HepG2 (cell line): ENCODE measurements around the gene ACADS. TPM values are rescaled to one million over a fixed set of nuclear protein-coding genes. Genes with fewer than 3 reads are reported as not detected.

ENCODE experiments used
- ATF2 ChIP-seq: sonication (generic); formaldehyde crosslinking; IDR thresholded peaks from 2 replicates; pipeline ENCODE4 v1.4.0; 2020; ENCODE audit warnings: missing genetic modification reagents
- NFYC ChIP-seq: IDR thresholded peaks from 2 replicates; pipeline ENCODE4 v1.6.1; 2016; ENCODE audit warnings: missing genetic modification reagents, missing compliant biosample characterization
- PAF1 ChIP-seq: IDR thresholded peaks from 2 replicates; pipeline ENCODE4 v1.6.1; 2016; ENCODE audit warnings: missing genetic modification reagents, missing compliant biosample characterization
- PHF5A ChIP-seq: IDR thresholded peaks from one replicate; pipeline ENCODE4 v1.6.1; 2018; ENCODE audit warnings: low read depth, missing genetic modification reagents; ENCODE audit not compliant: unreplicated experiment
- POLR2A ChIP-seq, 2 experiments: IDR thresholded peaks; 2 replicates each; pipeline ENCODE4 v1.6.1; 2011; ENCODE audit warnings: low read depth in 2 of 2, low read length in 2 of 2, mild to moderate bottlenecking in 1 of 2, moderate library complexity in 1 of 2; ENCODE audit not compliant: insufficient read depth in 1 of 2
- SIN3A ChIP-seq: IDR thresholded peaks from 2 replicates; pipeline ENCODE4 v1.6.1; 2011; ENCODE audit warnings: low read depth, mild to moderate bottlenecking, control low read depth, low read length, borderline replicate concordance
- SRY ChIP-seq: sonication (generic); formaldehyde crosslinking; IDR thresholded peaks from 2 replicates; pipeline ENCODE4 v1.8.0; 2022; ENCODE audit warnings: mild to moderate bottlenecking, missing genetic modification reagents
- TAF15 ChIP-seq: fragments of 200-400 bp; formaldehyde crosslinking; IDR thresholded peaks from one replicate; pipeline ENCODE4 v1.6.1; 2018; ENCODE audit warnings: mild to moderate bottlenecking, low read depth, low read length; ENCODE audit not compliant: poor library complexity, severe bottlenecking
- XBP1 ChIP-seq: sonication (generic); formaldehyde crosslinking; IDR thresholded peaks from 2 replicates; pipeline ENCODE4 v1.5.0; 2020; ENCODE audit warnings: missing genetic modification reagents
- ZBTB4 ChIP-seq: sonication (generic); formaldehyde crosslinking; IDR thresholded peaks from 2 replicates; pipeline ENCODE4 v1.4.0; 2020; ENCODE audit warnings: missing genetic modification reagents, mild to moderate bottlenecking, borderline replicate concordance
- ZFP1 ChIP-seq: IDR thresholded peaks from 2 replicates; pipeline ENCODE4 v1.6.1; 2016
- ZKSCAN1 ChIP-seq: fragments of 150-350 bp; IDR thresholded peaks from 2 replicates; pipeline ENCODE4 v1.6.1; 2014; ENCODE audit warnings: low read length
- ZMYM3 ChIP-seq: sonication (generic); formaldehyde crosslinking; IDR thresholded peaks from 2 replicates; pipeline ENCODE4 v1.5.1; 2020; ENCODE audit warnings: mild to moderate bottlenecking, missing genetic modification reagents
- ZNF225 ChIP-seq: sonication (generic); formaldehyde crosslinking; IDR thresholded peaks from 2 replicates; pipeline ENCODE4 v1.4.0; 2020; ENCODE audit warnings: mild to moderate bottlenecking, missing genetic modification reagents
- ZNF282 ChIP-seq: fragments of 450-650 bp; IDR thresholded peaks from 2 replicates; pipeline ENCODE4 v1.6.1; 2018; ENCODE audit not compliant: partially characterized antibody
- ZNF432 ChIP-seq: sonication (generic); formaldehyde crosslinking; IDR thresholded peaks from 2 replicates; pipeline ENCODE4 v1.5.0; 2020; ENCODE audit warnings: missing genetic modification reagents, mild to moderate bottlenecking, borderline replicate concordance
- ZNF589 ChIP-seq: sonication (generic); formaldehyde crosslinking; conservative IDR thresholded peaks from 2 replicates; pipeline ENCODE4 v1.8.0; 2022; ENCODE audit warnings: mild to moderate bottlenecking, moderate library complexity, missing genetic modification reagents
- ZNF800 ChIP-seq: sonication (generic); formaldehyde crosslinking; IDR thresholded peaks from 2 replicates; pipeline ENCODE4 v1.4.0; 2020; ENCODE audit warnings: missing genetic modification reagents
- ZNF839 ChIP-seq: sonication (generic); formaldehyde crosslinking; IDR thresholded peaks from 2 replicates; pipeline ENCODE4 v1.4.0; 2020; ENCODE audit warnings: missing genetic modification reagents, mild to moderate bottlenecking, borderline replicate concordance
- polyA plus RNA-seq, 8 experiments: library from polyadenylated mRNA; depleted of rRNA in 3 of 8; stranded (reverse) in 7 of 8; unstranded in 1 of 8; fragments of >200 nt; fragmentation: Illumina TruSeq in 4 of 8; extraction: Trizol in 4 of 8; gene quantifications; 2 replicates each; pipeline versions ENCODE4 v1.2.1 to v1.2.3, GENCODE V29; 2011 to 2016; ENCODE audit warnings: low read depth in 4 of 8, missing spikeins in 1 of 8, mixed read lengths in 1 of 8; ENCODE audit not compliant: insufficient read depth in 1 of 8
- total RNA-seq, 5 experiments: library from RNA; depleted of rRNA; stranded (reverse); fragments of >200 nt; fragmentation: Illumina TruSeq; extraction: Trizol; gene quantifications; 2 replicates each; pipeline ENCODE4 v1.2.3, GENCODE V29; 2016; ENCODE audit warnings: low read depth in 1 of 5
- TF ChIP-seq, protein P1 (sequence below): sonication (generic); formaldehyde crosslinking; IDR thresholded peaks from 2 replicates; pipeline ENCODE4 v1.8.0; 2023; ENCODE audit warnings: mild to moderate bottlenecking, missing genetic modification reagents

Gene ACADS
- total and polyA plus RNA-seq, 2 of the 13 experiments (the other 11 are each of a cell fraction or from before 2014, with no cell fraction given), result 17.4 to 27.7 TPM

DNA sequence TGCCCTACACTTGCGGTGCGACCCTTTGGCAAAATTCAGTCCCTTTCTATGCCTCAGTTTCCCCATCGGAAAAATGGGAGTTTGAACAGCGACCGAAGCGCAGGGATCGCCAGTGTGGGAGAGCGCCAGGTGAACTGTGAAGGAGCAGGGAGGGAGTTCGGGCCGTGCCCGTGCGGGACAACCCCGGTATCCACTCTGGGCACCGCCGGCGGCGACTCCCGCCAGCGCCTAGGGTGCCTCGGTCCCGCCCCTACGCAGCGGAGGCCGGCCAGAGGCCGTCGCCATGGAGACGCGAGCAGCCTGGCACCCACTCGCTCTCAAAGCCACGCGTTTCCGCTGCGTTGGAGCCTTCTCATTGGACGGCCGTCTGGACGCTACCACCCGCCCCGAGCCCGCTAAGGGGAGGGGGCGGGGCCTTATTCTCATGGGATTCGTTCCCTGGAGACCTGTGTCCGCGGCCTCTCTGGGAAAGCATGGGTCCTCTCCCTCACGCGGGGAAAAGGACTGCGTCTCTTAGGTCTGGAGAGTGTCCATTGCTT is 39.4 kb upstream of the ACADS start (continued):
- TF ChIP-seq, protein P1, sequence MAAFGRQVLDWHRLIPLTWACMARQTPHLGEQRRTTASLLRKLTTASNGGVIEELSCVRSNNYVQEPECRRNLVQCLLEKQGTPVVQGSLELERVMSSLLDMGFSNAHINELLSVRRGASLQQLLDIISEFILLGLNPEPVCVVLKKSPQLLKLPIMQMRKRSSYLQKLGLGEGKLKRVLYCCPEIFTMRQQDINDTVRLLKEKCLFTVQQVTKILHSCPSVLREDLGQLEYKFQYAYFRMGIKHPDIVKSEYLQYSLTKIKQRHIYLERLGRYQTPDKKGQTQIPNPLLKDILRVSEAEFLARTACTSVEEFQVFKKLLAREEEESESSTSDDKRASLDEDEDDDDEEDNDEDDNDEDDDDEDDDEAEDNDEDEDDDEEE (CRISPR knock-in tag), result 0 out of 2 replicates have a peak, but pooled peaks have one; percentile 22
- TF ChIP-seq ZNF225, result no peak
- TF ChIP-seq PAF1, result no peak
- 0 out of 2 replicates have a peak, but pooled peaks have one; percentile 11 for TF ChIP-seq SRY (CRISPR knock-in tag)
- TF ChIP-seq PHF5A (CRISPR knock-in tag), result no peak
- no peak for TF ChIP-seq ZNF800 (CRISPR knock-in tag)
- no peak; the same call in 1 of the 2 replicates for TF ChIP-seq ZFP1 (CRISPR knock-in tag)
- no peak for TF ChIP-seq ZNF589 (CRISPR knock-in tag)
- TF ChIP-seq ZNF432 (CRISPR knock-in tag), result no peak
- TF ChIP-seq ZMYM3, result peak; percentile 19; the same call in 1 of the 2 replicates
- TF ChIP-seq SIN3A, result peak; percentile 55; the same call in 1 of the 2 replicates
- peak; percentile 58 to 79; a peak in 3 of 4 replicates for TF ChIP-seq POLR2A (IDR thresholded peaks at IDR 0.05; ENCODE audit: insufficient read depth in 1 of 2, low read depth in 2 of 2, low read length in 2 of 2)
- TF ChIP-seq XBP1, result peak; percentile 45; the same call in 1 of the 2 replicates
- no peak for TF ChIP-seq ZKSCAN1
- no peak for TF ChIP-seq ZBTB4 (CRISPR knock-in tag)
- peak; percentile 84 for TF ChIP-seq NFYC
- TF ChIP-seq ZNF839 (CRISPR knock-in tag), result no peak
- TF ChIP-seq ZNF282, result no peak
- no peak for TF ChIP-seq ATF2
- no peak for TF ChIP-seq TAF15
